GM12892 (cell line): ENCODE measurements around the gene CTU1.

Source experiments
- DNase-seq: peaks from one replicate; pipeline ENCODE4 v3.0.0; 2011; ENCODE audit not compliant: insufficient read length
- FAIRE-seq: peaks from 2 replicates; lab custom pipeline; 2011; peaks lifted over from hg19 to GRCh38; lab: Jason Lieb, UNC
- POLR2A ChIP-seq: IDR thresholded peaks from 2 replicates; pipeline ENCODE4 v1.6.1; 2011; ENCODE audit warnings: low read depth, low read length, control low read depth
- POLR2AphosphoS5 ChIP-seq: IDR thresholded peaks from 2 replicates; pipeline ENCODE4 v1.6.1; 2011; ENCODE audit warnings: low read depth, low read length, control low read depth
- TAF1 ChIP-seq: IDR thresholded peaks from 2 replicates; pipeline ENCODE4 v1.6.1; 2011; ENCODE audit warnings: low read depth, mild to moderate bottlenecking, control low read depth, low read length, borderline replicate concordance

CTU1 gene

GRCh38 chr19:51090471-51090870 lies 17.7 kb downstream of the CTU1 start:
- FAIRE-seq (no peak), DNase-seq (no peak)
- TF ChIP-seq POLR2AphosphoS5, result no peak
- TF ChIP-seq TAF1, result no peak
- TF ChIP-seq POLR2A, result no peak

- FAIRE-seq (no peak), DNase-seq (no peak)
- TF ChIP-seq POLR2AphosphoS5 (no peak), POLR2A (no peak), TAF1 (no peak)
Observed at GRCh38 chr19:51089786-51090185, 18.4 kb downstream of the CTU1 start.

GRCh38 chr19:51086153-51086850 lies 21.9 kb downstream of the CTU1 start:
- no peak for FAIRE-seq
- no peak for DNase-seq
- TF ChIP-seq POLR2A, result no peak
- TF ChIP-seq POLR2AphosphoS5, result no peak
- no peak for TF ChIP-seq TAF1

GRCh38 chr19:51084505-51084904 lies 23.7 kb downstream of the CTU1 start:
- no peak for DNase-seq
- no peak for FAIRE-seq

GRCh38 chr19:51083783-51084182 lies 24.4 kb downstream of the CTU1 start:
- TF ChIP-seq TAF1 (no peak), POLR2AphosphoS5 (no peak), POLR2A (no peak)
- FAIRE-seq (no peak), DNase-seq (no peak)

More at GRCh38 chr19:51084505-51084904, 23.7 kb downstream of the CTU1 start:
- no peak for TF ChIP-seq TAF1
- no peak for TF ChIP-seq POLR2AphosphoS5
- TF ChIP-seq POLR2A, result no peak

- FAIRE-seq, result no peak
- DNase-seq, result no peak
- no peak for TF ChIP-seq POLR2AphosphoS5
- no peak for TF ChIP-seq POLR2A
- TF ChIP-seq TAF1, result no peak
Observed at GRCh38 chr19:51083181-51083580, 25.0 kb downstream of the CTU1 start.

- DNase-seq, result no peak
- no peak for TF ChIP-seq POLR2A
- TF ChIP-seq TAF1, result no peak
- FAIRE-seq, result no peak
Observed at GRCh38 chr19:51082611-51083010, 25.6 kb downstream of the CTU1 start, which contains the start of gene KLK14. TSS of gene KLK14 (minus strand) at chr19:51082887. CDS start at chr19:51082614, 273 bp downstream.

- DNase-seq (no peak), FAIRE-seq (no peak)
- TF ChIP-seq POLR2AphosphoS5, result no peak
- TF ChIP-seq TAF1, result no peak
- TF ChIP-seq POLR2A, result no peak
Observed at GRCh38 chr19:51081476-51081875, 26.7 kb downstream of the CTU1 start.

- no peak for DNase-seq
Observed at GRCh38 chr19:51079481-51080110, 28.6 kb downstream of the CTU1 start.

GRCh38 chr19:51078731-51079130 lies 29.5 kb downstream of the CTU1 start:
- no peak for DNase-seq
- no peak for FAIRE-seq
- TF ChIP-seq POLR2AphosphoS5 (no peak), POLR2A (no peak), TAF1 (no peak)

More at GRCh38 chr19:51079481-51080110, 28.6 kb downstream of the CTU1 start:
- no peak for FAIRE-seq
- TF ChIP-seq TAF1 (no peak), POLR2A (no peak), POLR2AphosphoS5 (no peak)

GRCh38 chr19:51078104-51078503 lies 30.1 kb downstream of the CTU1 start:
- DNase-seq (no peak), FAIRE-seq (no peak)
- TF ChIP-seq TAF1 (no peak), POLR2AphosphoS5 (no peak), POLR2A (no peak)
